Umbilical cord (tissue), 2 donors: ENCODE data around the gene HECTD4. TPM values are rescaled to one million over a fixed set of nuclear protein-coding genes. Genes with fewer than 3 reads are reported as not detected.
"Not testable (repeated sequence)": the region's sequence is repeated elsewhere in the genome, so short reads cannot be mapped to it uniquely, and the experiment has no call there.

Source experiments
- DNase-seq: peaks from one replicate; pipeline ENCODE4 v3.0.0-alpha.2; 2015; ENCODE audit warnings: low spot score
- total RNA-seq: library from RNA; depleted of rRNA; stranded (reverse); fragments of >200 nt; gene quantifications from one replicate; pipeline ENCODE4 v1.2.3, GENCODE V29; 2014; ENCODE audit warnings: low replicate concordance; ENCODE audit not compliant: insufficient read depth

The HECTD4 gene, protein sequence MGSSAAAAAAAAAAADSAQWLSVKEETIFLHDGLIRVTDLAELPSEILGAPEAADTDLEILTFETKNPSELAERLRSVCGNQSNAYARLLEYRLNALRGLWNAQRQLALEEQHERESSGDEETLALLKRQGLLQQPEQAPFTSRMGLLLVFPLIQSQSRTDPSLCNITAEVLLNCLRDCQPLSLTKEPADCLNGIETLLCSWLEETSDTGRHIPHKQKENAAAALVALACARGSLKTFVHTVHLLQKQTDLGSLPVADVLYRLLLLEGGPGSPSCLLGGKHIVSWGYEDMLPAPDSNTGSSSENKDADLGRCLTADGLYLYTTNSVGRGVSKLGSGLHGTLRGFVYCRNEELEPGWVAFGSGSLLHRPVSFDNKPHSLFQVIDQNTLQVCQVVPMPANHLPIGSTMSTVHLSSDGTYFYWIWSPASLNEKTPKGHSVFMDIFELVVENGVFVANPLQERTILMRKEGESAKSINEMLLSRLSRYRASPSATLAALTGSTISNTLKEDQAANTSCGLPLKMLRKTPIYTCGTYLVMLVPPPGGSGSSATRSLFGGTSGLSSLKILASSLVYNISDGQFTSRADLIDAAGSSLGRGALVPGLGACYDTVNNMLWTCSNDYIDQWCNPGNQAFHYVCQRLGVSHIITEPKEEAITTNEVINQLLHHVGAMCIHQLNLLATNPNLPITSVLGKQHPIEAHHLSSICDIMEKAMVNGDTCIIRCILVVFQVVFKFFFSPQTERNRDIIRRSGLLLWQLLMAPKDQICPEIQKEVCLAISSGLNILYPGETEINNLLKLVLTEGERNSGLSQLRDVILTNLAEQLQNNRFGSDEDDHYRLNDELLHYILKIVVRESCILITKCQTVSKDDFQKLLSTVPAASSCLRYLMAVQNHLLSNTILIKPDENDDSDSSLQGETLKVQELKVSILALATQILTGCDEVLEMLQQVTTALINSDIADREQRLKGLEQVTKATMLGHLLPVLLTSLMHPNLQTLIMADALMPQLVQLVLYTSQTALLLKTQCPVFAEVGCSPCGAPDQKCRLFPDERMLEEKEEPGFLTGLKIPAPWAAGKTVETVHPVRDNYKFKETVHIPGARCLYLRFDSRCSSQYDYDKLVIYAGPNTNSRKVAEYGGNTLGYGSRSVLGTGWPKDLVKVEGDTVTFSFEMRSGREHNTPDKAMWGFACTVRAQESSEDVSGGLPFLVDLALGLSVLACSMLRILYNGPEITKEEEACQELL (N-terminal part only)
- 37.3 TPM for total RNA-seq

DNA sequence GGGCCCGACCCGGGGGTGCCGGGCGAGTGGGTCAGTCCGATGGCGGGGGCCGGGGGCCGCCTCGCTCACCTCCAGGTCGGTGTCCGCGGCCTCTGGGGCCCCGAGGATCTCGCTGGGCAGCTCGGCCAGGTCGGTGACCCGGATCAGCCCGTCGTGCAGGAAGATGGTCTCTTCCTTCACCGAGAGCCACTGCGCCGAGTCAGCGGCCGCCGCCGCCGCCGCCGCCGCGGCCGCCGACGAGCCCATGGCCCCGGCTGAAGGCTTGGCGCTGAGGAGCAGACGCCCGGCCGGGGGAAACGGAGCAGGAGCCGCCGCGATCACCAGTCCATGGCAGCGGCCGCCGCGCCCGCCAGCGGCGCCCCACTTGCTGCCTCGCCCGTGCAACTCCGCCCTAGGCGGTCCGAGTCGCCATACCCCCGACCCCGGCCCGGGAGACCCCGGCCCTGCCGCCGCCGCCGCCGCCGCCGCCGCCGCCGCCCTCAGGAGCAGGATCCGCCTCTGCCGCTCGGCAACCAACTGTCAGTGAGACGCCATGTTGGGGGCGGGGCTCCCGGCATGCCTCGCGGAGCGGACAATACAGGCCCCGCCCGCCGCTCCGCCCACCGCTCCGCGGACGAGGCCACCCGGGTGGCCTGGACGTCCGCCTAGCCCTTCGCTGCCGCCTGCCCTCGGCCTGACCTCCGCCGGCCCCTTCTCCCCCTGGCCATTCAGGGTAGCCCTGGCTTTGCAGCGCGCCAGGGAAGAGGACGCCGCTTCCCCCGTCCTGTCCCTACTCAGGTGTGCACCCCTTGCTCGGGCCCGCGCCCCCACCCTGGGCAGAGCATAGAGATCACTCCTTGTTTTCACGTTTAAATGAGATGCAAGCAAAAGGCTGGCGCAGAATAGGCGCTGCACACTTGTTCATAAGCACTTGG lies at the start of gene HECTD4:
Gene HECTD4 (minus strand): TSS at position 549 of the 914 bp plus-strand sequence. CDS start 303 bp downstream, at position 246.
- peak; percentile 95 for DNase-seq

DNA sequence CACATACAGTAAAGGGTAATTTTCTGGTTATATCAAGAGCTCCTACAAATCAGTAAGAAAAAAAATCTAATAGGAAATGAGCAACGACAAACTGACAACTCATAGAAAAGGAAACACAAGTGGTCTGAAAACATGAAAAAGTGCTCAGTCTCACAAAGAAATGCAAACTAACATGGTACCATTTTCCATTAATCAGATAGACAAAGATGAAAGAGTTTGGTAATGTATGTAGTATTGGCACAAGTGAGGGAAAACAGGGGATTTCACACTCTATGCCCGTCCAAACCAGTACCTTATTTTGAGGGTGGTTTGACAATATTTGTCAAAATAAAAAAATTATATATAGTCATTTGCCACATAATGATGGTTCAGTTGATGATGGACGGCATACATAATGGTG lies 49.7 kb upstream of the HECTD4 start:
- no peak for DNase-seq

DNA sequence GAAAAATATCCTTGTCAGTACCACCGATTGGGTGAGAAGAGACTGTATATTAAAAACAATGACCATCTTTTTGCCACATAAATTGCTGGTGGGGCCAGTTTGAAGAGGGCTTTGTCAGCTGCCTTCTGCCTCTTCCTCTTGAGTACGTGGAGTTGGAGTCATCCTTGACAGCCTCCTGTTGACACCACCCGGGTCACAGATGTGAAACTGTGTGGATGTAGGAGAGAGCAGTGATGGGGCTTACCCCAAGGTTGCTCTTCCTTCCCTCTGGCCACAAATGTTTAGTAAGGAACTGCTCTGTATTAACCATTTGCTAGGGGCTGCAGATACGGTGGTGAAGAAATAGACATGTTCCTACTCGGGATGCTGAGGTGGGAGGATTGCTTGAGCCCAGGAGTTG lies 48.7 kb upstream of the HECTD4 start:
- no peak for DNase-seq

DNA sequence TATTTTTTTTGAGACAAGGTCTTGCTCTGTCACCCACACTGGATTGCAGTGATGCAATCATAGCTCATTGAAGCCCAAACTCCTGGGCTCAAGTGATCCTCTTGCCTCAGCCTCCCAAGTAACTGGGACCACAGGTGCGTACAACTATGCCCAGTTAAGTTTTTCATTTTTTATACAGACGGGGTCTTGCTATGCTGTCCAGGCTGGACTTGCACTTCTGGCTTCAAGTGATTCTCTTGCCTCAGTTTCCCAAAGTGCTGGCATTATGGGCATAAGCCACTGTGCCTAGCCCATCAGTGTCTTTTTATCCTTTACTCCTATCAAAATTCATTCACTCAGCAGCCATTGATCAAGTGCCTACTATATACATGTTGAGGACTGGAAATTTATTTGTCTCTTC lies 45.5 kb upstream of the HECTD4 start:
- DNase-seq: no peak

DNA sequence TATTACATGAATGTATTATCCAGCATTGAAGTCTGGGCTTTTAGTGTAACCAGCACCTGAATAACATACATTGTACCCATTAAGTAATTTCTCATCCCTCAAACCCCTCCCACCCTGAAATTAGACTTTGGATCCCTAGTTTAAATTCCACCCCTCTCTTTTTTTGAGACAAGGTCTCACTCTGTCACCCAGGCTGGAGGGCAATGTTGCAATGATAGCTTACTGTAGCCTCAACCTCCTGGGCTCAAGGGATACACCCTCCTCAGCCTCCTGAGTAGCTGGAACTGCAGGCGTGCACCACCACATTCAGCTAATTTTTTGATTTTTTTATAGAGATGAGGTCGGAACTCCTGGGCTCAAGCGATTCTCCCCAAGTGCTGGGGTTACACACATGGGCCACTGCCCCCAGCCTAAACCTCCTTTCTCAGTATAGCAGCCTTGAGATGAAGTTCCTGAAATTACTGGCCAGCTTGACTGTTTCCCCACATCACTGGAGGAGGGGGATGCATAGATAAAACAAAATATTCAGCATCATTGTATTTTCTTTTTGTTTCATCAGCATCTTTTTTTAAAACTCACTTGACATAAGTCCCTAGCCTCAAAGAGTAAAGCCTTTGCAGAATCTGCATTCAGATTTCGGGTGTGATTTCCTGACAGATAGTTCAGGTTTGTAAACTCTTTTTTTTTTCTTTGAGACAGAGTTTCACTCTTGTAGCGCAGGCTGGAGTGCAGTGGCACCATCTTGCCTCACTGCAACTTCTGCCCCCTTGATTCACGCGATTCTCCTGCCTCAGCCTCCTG lies 43.6 kb upstream of the HECTD4 start:
- DNase-seq: no peak

DNA sequence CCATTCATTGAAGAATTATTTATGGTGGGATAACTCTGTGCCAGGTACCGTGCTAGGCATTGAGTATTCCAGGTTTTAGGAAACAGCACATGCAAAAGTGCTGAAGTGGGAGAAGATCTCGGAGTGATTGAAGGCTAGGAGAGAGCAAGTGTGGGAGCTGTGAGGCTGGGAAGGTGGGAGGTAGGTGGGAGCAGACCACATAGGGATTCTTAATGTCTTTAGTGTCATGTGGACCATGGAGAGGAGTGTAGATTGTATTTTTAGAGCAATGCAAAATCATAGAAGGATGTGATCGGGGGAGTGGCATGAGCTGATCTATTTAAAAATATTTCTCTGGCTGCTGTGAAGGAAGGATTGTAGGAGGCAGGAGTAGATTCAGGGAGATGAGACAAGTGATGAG lies 41.9 kb upstream of the HECTD4 start:
- DNase-seq: no peak

DNA sequence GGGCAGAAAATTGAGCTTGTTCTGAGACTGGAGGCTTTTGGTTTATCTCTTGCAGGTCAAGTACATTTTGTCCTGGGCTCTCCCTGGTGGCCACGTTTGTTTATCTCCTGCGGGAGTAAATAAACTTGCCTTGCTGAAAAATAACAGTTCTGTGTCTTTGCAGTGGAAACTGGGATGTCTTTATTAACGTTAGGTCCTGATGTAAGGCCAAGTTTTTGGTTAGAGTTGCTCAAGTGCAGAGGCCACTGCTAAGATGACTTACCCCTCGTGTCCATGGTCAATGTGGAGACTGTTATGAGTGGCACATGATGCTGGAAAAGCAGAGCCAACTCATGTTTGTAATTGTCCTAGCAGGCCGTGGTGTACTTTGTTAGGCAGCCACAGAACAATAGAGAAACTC lies 40.3 kb upstream of the HECTD4 start:
- no peak for DNase-seq

DNA sequence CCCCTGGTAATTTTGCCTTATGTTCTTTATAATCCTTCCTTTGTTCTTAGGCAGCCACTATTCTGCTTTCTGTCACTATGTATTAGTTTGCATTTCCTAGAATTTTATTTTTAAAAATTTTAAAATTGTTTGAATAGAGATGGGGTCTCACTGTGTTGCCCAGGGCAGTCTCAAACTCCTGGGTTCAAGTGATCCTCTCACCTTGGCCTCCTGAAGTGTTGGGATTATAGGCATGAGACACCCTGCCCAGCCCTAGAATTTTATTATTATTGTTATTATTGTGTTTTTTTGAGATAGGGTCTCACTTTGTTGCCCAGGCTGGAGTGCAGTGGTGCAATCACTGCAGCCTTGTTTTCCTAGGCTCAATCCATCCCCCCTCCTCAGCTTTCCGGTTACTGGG lies 39.1 kb upstream of the HECTD4 start:
- DNase-seq: no peak

DNA sequence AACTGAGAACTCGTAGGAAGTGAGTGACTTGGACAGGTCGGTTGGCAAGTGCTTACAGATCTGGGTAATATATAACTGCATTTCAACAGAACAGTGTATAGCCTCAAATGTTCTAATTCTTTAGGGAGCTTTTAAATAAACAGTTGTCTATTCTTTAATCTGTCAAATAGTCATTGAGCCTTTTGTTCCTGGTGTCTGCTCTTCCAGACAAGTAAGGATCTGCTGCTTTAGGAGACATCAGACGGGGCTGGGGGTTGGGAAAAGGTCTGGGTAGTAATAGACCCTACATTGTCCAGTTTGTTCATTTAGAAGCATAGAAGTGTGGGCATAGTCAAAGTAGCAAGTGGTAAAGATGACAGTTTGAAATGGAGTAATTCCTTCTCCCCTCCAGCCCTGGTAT lies 38.5 kb upstream of the HECTD4 start:
- no peak for DNase-seq

DNA sequence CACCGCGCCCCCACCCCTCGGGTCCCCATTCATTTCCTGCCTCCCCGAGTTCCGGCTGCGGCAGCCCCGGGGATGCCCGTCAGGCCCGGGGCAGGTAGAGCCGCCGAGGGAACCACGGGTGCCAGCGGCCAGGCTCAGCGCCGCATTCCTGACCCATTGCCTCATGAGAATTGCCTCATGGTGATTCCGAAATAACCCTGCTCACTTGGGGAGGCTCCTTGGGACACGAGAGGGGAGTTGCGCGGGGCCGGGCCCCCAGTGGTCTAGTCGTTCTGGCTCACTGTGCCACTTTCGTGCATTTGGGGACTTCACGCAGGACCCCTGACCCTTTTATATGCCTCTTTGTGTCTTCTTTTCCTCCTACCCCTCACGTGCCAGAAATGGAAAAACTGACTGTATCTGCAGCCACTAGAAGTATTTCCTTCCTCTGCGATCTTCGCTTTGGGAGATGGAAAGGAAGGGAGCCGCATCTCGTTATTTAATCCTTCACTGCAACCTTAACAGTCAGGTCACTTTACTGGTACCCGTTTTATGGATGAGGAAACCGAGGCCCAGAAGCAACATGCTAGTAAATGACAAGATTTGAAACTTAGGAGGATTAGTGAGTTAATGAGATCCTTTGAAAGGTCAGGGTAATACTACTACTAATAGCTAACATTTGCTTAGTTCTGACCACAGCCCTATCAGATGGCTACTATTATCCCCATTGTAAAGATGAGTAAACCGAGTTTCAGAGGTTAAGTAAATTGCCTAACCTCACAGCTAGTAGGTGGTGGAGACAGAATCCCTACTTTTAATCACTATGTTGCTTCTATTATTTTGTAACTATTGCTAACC lies 37.3 kb upstream of the HECTD4 start:
- peak; percentile 76 for DNase-seq

DNA sequence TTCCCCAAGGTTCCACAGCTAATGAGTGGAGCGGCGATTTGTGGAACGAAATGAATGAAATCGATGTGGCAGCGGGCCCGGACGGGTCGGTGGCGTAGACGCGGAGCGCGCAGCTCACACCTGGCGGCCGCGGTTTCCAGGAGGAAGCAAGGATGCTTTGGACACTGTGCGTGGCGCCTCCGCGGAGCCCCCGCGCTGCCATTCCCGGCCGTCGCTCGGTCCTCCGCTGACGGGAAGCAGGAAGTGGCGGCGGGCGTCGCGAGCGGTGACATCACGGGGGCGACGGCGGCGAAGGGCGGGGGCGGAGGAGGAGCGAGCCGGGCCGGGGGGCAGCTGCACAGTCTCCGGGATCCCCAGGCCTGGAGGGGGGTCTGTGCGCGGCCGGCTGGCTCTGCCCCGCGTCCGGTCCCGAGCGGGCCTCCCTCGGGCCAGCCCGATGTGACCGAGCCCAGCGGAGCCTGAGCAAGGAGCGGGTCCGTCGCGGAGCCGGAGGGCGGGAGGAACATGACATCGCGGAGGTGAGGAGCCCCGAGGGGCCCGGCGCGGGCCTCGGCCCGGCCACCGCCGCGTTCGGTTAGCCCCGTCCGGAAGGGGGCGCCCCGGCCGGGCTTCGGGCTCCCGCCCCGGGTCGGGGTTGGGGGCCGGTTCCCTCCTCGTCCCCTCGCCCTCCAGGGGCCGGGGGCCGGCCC lies 36.5 kb upstream of the HECTD4 start, which contains the start of gene PTPN11:
Gene PTPN11 (plus strand): TSS at position 340 of the 689 bp plus-strand sequence. CDS start 165 bp downstream, at position 505.
- DNase-seq: peak; percentile 88

DNA sequence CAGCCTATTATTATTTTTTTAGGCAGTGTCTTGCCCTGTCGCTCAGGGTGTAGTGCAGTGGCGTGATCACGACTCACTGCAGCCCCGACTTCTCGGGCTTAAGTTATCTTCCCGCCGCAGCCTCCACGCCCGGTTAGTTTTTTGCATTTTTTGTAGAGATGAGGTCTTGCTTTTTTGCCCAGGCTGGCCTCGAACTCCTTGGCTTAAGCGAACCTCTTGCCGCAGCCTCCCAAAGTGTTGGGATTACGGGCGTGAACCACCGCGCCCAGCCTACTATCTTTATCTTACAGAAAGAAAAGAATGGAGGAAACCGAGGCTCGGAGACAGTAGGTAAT lies 36.0 kb upstream of the HECTD4 start:
- no peak for DNase-seq

DNA sequence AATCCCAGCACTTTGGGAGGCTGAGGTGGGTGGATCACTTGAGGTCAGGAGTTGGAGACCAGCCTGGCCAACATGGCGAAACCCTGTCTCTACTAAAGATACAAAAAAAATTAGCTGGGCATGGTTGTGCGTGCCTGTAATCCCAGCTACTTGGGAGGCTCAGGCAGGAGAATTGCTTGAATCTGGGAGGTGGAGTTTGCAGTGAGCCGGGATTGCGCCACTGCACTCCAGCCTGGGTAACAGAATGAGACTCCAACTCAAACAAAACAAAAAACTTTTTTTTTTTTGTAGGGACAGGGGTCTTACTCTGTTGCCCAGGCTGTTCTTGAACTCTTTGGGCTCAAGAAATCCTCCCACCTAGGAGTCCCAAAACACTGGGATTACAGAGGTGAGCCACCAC lies 33.2 kb upstream of the HECTD4 start:
- not testable (repeated sequence) for DNase-seq

DNA sequence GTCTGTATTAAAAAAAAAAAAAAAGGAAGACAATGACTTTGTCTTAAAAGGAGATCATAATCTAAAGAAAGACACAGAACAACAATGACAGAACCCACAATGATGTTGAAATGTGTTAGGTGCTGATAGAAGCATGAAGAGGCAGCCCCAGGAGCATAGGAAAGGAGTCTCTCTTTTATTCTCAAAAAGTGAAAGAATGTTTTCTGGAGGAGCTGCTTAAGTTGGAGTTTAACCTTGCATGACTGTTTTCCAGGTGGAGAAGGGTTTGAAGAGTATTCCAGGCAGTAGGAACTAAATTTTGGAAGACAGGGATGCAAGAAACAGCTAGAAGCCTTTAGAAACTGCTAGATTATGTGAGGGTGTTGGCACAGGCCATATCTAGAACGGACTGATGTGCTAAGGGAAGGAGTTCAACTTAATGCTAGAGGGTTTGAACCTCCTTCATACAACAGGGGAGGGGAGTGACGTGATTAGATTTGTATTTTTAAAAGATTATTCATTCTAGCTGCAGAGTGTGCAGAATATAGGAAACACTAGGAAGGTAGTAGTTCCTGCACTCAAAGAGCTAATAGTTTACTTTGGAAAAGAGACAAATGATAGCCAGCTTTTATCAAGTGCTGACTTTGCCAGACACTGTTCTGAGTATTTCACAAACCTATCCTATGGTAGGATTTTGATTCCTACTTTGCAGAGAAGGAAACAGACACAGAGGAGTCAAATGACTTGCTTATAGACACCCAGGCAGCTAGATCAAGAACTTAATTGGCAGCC lies 31.8 kb upstream of the HECTD4 start:
- no peak for DNase-seq

DNA sequence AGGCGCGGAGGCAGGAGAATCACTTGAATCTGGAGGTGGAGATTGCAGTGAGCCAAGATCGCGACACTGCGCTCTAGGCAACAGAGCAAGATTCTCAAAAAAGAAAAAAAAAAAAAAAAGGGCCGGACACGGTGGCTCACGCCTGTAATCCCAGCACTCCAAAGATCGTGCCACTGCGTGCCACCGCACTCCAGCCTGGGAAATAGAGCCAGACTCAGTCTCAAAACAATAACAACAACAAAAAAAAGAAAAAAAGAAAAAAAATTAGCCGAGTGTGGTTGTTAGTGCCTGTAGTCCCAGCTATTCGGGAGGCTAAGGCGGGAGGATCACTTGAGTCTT lies 27.6 kb upstream of the HECTD4 start:
- no peak for DNase-seq

DNA sequence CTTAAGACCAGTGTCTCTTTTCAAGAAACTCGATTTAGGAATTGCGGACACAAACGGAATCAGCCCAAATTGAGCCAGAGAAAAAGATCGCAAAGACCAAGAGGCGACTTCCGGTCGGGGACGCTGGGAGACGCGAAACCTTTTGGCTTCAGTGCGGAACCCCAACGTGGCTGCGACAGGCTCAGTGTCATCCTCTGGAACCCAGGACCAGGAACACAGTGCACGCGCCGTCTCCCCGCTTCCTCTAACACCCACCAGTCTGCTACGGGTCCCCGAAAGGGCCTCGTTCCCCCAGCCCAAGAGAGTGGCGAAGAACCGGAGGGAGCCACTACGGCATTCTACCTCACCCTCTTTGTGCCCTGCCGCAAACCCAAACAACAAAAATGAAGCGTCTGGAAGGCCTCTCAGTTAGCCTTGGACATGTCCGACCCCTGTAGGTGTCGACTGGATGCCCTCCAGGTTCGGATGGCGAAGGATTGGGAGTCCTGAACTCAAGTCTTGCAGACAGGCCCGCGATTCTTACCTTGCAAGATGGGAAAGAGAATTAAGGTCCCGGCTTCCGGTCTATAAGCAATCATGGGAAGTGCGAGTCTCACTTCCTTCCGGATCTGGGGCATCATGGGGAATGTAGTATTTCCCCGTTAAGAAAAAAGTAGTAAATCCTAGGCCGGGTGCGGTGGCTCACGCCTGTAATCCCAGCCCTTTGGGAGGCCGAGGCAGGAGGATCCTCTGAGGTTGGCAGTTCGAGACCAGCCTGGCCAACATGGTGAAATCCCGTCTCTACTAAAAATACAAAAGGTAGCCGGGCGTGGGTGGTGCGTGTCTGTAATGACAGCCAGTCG lies 27.1 kb upstream of the HECTD4 start, which contains the start of gene RPL6:
Gene RPL6 (minus strand): TSS at position 542 of the 842 bp plus-strand sequence. CDS start 949 bp downstream, outside the sequence.
- peak; percentile 97 for DNase-seq

DNA sequence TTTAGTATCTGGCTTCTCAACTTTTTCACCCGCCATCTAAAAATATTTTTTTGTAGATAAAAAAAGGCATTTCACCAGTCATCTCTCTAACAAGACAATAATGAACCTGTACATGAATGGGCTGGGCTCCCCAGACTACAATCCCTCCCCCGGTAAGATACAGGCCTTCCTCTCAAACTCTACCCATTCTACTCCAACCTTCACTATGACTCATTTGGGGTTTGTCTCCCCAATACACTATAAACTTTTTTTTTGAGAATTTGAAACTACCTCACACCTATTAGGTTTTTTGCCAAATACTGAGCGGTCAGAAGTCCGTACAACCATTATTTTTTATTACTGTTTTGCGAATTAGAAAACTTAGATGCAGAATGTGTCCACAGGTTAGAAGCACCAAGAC lies 26.4 kb upstream of the HECTD4 start:
- DNase-seq: no peak
